Measurements from ENCODE around the gene PIK3C3. TPM values are rescaled to one million over a fixed set of nuclear protein-coding genes. Genes with fewer than 3 reads are reported as not detected.

Gene PIK3C3
- total RNA-seq, 2 experiments from 2014 or later, result 52.6 to 62.1 TPM

DNA sequence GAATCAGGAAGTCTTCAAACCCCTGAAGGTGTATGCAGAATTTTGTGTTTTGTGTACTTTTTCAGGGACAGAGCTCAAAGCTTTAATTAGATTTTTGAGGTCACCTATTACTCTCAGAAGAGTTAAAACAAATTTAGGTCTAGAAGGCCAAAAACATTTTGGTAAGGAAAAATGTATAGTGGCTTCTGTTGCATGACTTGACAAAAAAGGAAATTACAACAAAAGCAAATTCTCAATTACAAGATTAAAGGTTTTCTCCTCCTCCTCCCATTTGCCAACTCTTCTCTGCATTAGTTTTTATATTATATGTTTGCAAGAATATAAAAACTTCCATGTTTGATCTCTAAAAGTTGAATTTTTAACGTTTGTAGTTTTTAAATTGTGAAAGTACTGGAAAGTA is 4.0 kb downstream of the PIK3C3 start:
- DNase-seq (no peak), ATAC-seq (no peak)
- TF ChIP-seq, protein P1, sequence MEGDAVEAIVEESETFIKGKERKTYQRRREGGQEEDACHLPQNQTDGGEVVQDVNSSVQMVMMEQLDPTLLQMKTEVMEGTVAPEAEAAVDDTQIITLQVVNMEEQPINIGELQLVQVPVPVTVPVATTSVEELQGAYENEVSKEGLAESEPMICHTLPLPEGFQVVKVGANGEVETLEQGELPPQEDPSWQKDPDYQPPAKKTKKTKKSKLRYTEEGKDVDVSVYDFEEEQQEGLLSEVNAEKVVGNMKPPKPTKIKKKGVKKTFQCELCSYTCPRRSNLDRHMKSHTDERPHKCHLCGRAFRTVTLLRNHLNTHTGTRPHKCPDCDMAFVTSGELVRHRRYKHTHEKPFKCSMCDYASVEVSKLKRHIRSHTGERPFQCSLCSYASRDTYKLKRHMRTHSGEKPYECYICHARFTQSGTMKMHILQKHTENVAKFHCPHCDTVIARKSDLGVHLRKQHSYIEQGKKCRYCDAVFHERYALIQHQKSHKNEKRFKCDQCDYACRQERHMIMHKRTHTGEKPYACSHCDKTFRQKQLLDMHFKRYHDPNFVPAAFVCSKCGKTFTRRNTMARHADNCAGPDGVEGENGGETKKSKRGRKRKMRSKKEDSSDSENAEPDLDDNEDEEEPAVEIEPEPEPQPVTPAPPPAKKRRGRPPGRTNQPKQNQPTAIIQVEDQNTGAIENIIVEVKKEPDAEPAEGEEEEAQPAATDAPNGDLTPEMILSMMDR (IDR thresholded peaks at IDR 0.05), result no peak
- CTCF ChIA-PET, result no interaction called here
- Mint-ChIP-seq H3K27ac (no peak overlapping the region), H3K27me3 (no peaks in the 10 kb centered on the region), H3K36me3 (ENCODE audit: low read depth) (peaks cover 46% of the 10 kb centered on the region), H3K4me3 (no peak overlapping the region), H3K9me3 (peaks cover 2% of the 10 kb centered on the region), H3K4me1 (ENCODE audit: low read depth) (peaks cover 51% of the 10 kb centered on the region)
- POLR2A ChIA-PET, result no interaction called here
- intact Hi-C loops (cut with micrococcal nuclease), result no loop called here

DNA sequence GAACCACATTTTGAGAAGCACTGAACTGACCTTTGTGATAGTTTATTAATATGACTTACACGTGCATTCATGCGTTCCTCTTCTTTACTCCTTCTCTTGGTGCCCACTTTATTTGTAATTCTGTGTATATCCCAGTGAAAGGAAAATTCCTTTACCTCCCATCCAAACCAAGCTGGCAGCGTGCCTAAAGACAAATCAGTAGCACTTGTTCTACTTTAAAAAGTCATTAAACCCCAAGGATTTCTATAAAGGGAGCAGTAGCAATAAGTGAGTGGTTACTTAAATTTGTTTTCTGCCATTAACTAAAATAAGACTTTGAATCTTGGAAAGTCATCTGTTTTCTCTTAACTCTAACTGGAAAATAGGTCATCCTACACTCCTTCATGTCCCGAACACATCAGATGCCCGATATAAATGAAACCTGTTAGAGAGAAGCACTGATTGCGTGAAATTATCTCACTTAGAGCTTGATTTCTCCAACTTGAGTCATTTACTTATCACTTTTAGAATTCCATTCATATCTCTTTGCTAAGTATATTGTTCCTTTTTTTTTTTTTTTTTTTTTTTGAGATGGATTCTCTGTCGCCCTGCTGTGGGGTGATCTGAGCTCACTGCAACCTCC is 10.7 kb downstream of the PIK3C3 start:
- CTCF ChIA-PET, result interaction anchor here (1.4 kb wide), 1 partner anchor 62 kb away, joined by 4 read pairs; no protein-coding TSS in a partner anchor
- POLR2A ChIA-PET, result no interaction called here
- ATAC-seq, result no peak
- no peak overlapping the region for H3K4me3 Mint-ChIP-seq
- no peaks in the 10 kb centered on the region for H3K27me3 Mint-ChIP-seq
- peaks cover 50% of the 10 kb centered on the region for H3K4me1 Mint-ChIP-seq (ENCODE audit: low read depth)
- peaks cover 46% of the 10 kb centered on the region for H3K36me3 Mint-ChIP-seq (ENCODE audit: low read depth)
- intact Hi-C loops (cut with micrococcal nuclease), result no loop called here
- TF ChIP-seq, protein P1 (IDR thresholded peaks at IDR 0.05), result no peak
- no peak overlapping the region for H3K27ac Mint-ChIP-seq
- H3K9me3 Mint-ChIP-seq, result no peaks in the 10 kb centered on the region
- DNase-seq, result no peak

DNA sequence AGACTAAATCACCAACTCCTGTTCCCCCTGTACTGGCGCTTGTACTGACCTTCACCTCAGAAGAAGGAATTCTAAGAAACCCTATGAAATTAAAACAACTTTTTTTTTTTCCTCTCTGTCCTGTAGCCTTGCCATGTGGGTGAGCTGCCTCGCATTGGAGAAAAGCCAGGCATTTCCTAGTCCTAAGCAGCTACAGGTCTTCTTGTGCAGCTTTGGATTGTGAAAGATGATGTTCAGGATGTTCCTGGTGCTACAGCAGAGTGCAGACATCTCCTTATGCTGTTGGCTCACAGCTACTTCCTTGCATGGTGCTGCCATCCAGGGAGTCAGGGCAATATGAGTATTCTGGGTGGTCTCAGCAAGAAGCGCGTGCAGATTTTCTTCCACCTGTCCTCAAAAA is 11.9 kb downstream of the PIK3C3 start:
- ChIA-PET POLR2A (interaction anchor here (0.8 kb wide), 1 partner anchor 8 kb away, joined by 3 read pairs; no protein-coding TSS in a partner anchor), CTCF (interaction anchor here (1.2 to 2.0 kb wide), 3 partner anchors 9 to 61 kb away, joined by 3 to 5 read pairs (median 4); no protein-coding TSS in a partner anchor)
- Mint-ChIP-seq H3K27ac (no peak overlapping the region), H3K4me1 (ENCODE audit: low read depth) (peaks cover 47% of the 10 kb centered on the region), H3K9me3 (no peaks in the 10 kb centered on the region), H3K27me3 (no peaks in the 10 kb centered on the region), H3K4me3 (no peak overlapping the region), H3K36me3 (ENCODE audit: low read depth) (peaks cover 42% of the 10 kb centered on the region)
- DNase-seq (no peak), ATAC-seq (no peak)
- TF ChIP-seq, protein P1 (IDR thresholded peaks at IDR 0.05), result no peak
- intact Hi-C loops (cut with micrococcal nuclease), result no loop called here

DNA sequence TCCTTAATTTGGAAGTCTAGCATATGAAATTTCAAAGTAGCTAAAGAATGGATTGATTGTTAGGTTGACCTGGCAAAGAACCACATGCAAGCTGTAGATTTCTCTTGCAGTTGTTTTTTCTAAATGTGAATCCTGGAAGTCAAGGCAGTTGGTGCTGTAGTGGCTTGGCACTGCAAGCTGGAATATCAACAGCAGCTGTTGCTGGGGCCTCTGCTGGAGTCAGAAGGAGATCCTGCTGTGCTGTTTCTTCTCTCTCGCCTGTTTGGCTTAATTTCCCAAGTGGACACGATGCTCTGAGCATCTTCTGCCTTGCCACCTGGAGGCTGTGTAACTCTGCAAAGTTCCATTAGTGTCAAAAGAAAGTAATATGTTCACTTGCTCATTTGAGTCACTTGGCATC is 12.6 kb downstream of the PIK3C3 start:
- POLR2A ChIA-PET, result no interaction called here
- Mint-ChIP-seq H3K27ac (no peak overlapping the region), H3K4me1 (ENCODE audit: low read depth) (peaks cover 51% of the 10 kb centered on the region), H3K36me3 (ENCODE audit: low read depth) (peaks cover 42% of the 10 kb centered on the region), H3K27me3 (no peaks in the 10 kb centered on the region), H3K4me3 (no peak overlapping the region), H3K9me3 (no peaks in the 10 kb centered on the region)
- TF ChIP-seq, protein P1 (IDR thresholded peaks at IDR 0.05), result no peak
- ATAC-seq (no peak), DNase-seq (no peak)
- CTCF ChIA-PET, result interaction anchor here (1.0 to 2.0 kb wide), 3 partner anchors 10 to 14 kb away, joined by 3 to 5 read pairs (median 3); no protein-coding TSS in a partner anchor
- intact Hi-C loops (cut with micrococcal nuclease), result no loop called here

DNA sequence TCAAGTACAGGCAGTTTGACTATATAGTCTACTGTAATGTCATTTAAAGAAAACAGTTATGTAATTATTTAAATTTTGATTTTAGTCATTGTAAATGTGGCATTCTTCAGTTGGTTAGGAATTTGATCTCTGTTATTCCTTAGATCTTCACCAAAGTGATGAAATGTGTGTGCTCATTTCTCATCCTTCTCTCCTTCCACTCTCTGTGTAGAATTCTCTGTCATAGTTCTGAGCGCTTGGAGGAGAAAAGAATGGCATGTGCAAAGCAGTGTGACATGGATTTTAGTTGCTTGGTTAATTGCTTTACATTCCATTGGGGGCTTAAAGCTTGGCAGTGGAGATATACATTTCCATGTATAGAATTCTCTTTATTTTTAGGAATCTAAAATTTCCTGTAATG is 14.8 kb downstream of the PIK3C3 start:
- Mint-ChIP-seq H3K9me3 (no peaks in the 10 kb centered on the region), H3K27me3 (no peaks in the 10 kb centered on the region), H3K4me1 (ENCODE audit: low read depth) (peaks cover 56% of the 10 kb centered on the region), H3K36me3 (ENCODE audit: low read depth) (peaks cover 39% of the 10 kb centered on the region), H3K27ac (no peak overlapping the region), H3K4me3 (no peak overlapping the region)
- TF ChIP-seq, protein P1 (IDR thresholded peaks at IDR 0.05), result no peak
- ATAC-seq (no peak), DNase-seq (no peak)
- ChIA-PET POLR2A (no interaction called here), CTCF (interaction anchor here (1.0 to 1.8 kb wide), 2 partner anchors 16 to 58 kb away, joined by 4 to 6 read pairs; no protein-coding TSS in a partner anchor)
- intact Hi-C loops (cut with micrococcal nuclease), result no loop called here

All from activated CD8-positive, alpha-beta T cell treated with anti-CD3 and anti-CD28 coated beads for 36 hours (primary cell).